Measurements from ENCODE around the gene MOK. TPM values are rescaled to one million over a fixed set of nuclear protein-coding genes. Genes with fewer than 3 reads are reported as not detected.

MOK gene
- total RNA-seq, 4 donors from 2014 or later, result 3.0 to 16.0 (median 11.1) TPM

GRCh38 chr14:102297436-102298170 lies 7.4 kb downstream of the MOK start:
- DNase-seq, result no peak
- Histone ChIP-seq H3K27me3 (no peaks in the 10 kb centered on the region), H3K4me3 (no peak overlapping the region), H3K27ac (no peak overlapping the region), H3K36me3 (no peaks in the 10 kb centered on the region), H3K9me3 (no peaks in the 10 kb centered on the region), H3K4me1 (peaks cover 0 to 7% (median 0%) of the 10 kb centered on the region in 4 donors)
- in situ Hi-C loops (cut with MboI; ENCODE audit: low pct_ligation_motif_present in 1 of 4, low pct_unique_long_range_greater_than_20kb in 1 of 4, low sequenced_read_pairs in 3 of 4) (no loop called here), intact Hi-C loops (cut with DNase I; ENCODE audit: low total_unique reads) (no loop called here)
- TF ChIP-seq CTCF (IDR thresholded peaks at IDR 0.05), result no peak
- TF ChIP-seq POLR2A (IDR thresholded peaks at IDR 0.05), result no peak
- TF ChIP-seq EP300 (IDR thresholded peaks at IDR 0.05; ENCODE audit: low read depth), result no peak
- TF ChIP-seq POLR2AphosphoS5 (IDR thresholded peaks at IDR 0.05), result no peak
- 91 to 95% methylated on average over 9 to 21 of the region's 33 CpGs for WGBS, 2 donors (ENCODE audit: low coverage in 1 of 2)

- Histone ChIP-seq H3K4me3 (no peak overlapping the region), H3K27ac (no peak overlapping the region), H3K36me3 (no peaks in the 10 kb centered on the region), H3K27me3 (no peaks in the 10 kb centered on the region), H3K4me1 (peaks cover 0 to 13% (median 2%) of the 10 kb centered on the region in 4 donors), H3K9me3 (no peaks in the 10 kb centered on the region)
- intact Hi-C loops (cut with DNase I; ENCODE audit: low total_unique reads) (no loop called here), in situ Hi-C loops (cut with MboI; ENCODE audit: low pct_ligation_motif_present in 1 of 4, low pct_unique_long_range_greater_than_20kb in 1 of 4, low sequenced_read_pairs in 3 of 4) (no loop called here)
- 63 to 91% methylated on average over 3 of the region's 3 CpGs for WGBS, 2 donors (ENCODE audit: low coverage in 1 of 2)
- no peak for TF ChIP-seq CTCF (IDR thresholded peaks at IDR 0.05)
- no peak for TF ChIP-seq POLR2A (IDR thresholded peaks at IDR 0.05)
- no peak for TF ChIP-seq EP300 (IDR thresholded peaks at IDR 0.05; ENCODE audit: low read depth)
- no peak for DNase-seq
Measured at GRCh38 chr14:102295270-102295669, 9.7 kb downstream of the MOK start.

GRCh38 chr14:102293781-102294180 lies 11.2 kb downstream of the MOK start:
- 60 to 65% methylated on average over 2 to 6 of the region's 6 CpGs for WGBS, 2 donors (ENCODE audit: low coverage in 1 of 2)
- intact Hi-C loops (cut with DNase I; ENCODE audit: low total_unique reads) (no loop called here), in situ Hi-C loops (cut with MboI; ENCODE audit: low pct_ligation_motif_present in 1 of 4, low pct_unique_long_range_greater_than_20kb in 1 of 4, low sequenced_read_pairs in 3 of 4) (no loop called here)
- Histone ChIP-seq H3K9me3 (no peaks in the 10 kb centered on the region), H3K4me3 (no peak overlapping the region), H3K27me3 (no peaks in the 10 kb centered on the region), H3K36me3 (no peaks in the 10 kb centered on the region), H3K27ac (no peak overlapping the region), H3K4me1 (peaks cover 0 to 13% (median 2%) of the 10 kb centered on the region in 4 donors)
- TF ChIP-seq POLR2AphosphoS5 (IDR thresholded peaks at IDR 0.05) (no peak), CTCF (IDR thresholded peaks at IDR 0.05) (no peak), POLR2A (IDR thresholded peaks at IDR 0.05) (no peak), EP300 (IDR thresholded peaks at IDR 0.05; ENCODE audit: low read depth) (no peak)
- DNase-seq, result no peak

GRCh38 chr14:102292441-102292840 lies 12.5 kb downstream of the MOK start:
- in situ Hi-C loops (cut with MboI; ENCODE audit: low pct_ligation_motif_present in 1 of 4, low pct_unique_long_range_greater_than_20kb in 1 of 4, low sequenced_read_pairs in 3 of 4) (no loop called here), intact Hi-C loops (cut with DNase I; ENCODE audit: low total_unique reads) (no loop called here)
- Histone ChIP-seq H3K27me3 (no peaks in the 10 kb centered on the region), H3K27ac (peak overlapping the region in 3 of 4 donors; percentile 22 to 35 (median 25)), H3K4me3 (no peak overlapping the region), H3K36me3 (no peaks in the 10 kb centered on the region), H3K9me3 (no peaks in the 10 kb centered on the region), H3K4me1 (peaks cover 0 to 13% (median 2%) of the 10 kb centered on the region in 4 donors)
- WGBS, 2 donors (ENCODE audit: low coverage in 1 of 2), result 50 to 60% methylated on average over 1 of the region's 1 CpG
- no peak for TF ChIP-seq POLR2A (IDR thresholded peaks at IDR 0.05)
- TF ChIP-seq POLR2AphosphoS5 (IDR thresholded peaks at IDR 0.05), result no peak
- TF ChIP-seq EP300 (IDR thresholded peaks at IDR 0.05; ENCODE audit: low read depth), result no peak
- no peak for TF ChIP-seq CTCF (IDR thresholded peaks at IDR 0.05)
- DNase-seq, result no peak
